UCSD-AML1 (cell line): Measurements from ENCODE around the gene SEMA3C.

ENCODE experiments used
- DNase-seq: peaks from one replicate; lab custom pipeline; 2025; ENCODE audit not compliant: unreplicated experiment; lab: John Stamatoyannopoulos, UW

Gene SEMA3C

DNA sequence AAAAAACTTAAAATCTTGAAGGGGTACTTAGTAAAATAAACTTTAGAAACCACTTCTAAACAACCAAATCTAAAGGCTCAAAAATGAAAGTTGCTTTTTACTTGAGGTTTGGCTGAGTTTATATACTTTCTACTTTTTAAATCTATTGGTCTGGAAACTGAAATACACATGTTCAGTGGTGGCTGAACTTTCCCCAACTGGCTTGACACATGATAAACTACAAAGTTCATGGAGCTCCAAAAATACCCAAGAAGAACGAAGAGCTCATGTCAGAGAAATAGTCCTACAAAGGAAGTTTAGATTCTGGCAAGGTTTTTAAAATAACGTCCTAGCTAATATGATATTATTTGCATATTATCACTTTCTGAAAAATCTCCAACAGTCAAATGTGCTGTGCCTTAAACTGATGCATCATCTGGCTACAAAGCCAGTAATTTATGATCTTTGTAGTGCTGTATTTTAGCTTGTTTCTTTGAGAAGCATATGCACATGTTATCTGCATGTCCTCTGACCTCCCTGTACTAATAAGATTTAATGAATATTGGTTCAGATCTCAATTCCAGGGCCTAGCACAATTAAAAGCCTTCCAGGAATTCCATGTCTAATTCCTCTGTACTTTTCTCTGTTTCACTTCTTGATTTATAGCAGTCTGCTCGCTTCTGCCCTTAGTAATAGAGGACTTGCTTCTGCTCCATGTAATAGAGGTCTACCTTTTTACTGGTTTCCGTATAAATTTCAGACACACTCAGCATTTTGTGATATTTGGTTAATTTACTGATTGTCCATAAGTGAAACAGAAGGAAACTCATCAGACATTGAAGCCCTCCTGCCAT is 28.2 kb downstream of the SEMA3C start:
- DNase-seq: no peak

DNA sequence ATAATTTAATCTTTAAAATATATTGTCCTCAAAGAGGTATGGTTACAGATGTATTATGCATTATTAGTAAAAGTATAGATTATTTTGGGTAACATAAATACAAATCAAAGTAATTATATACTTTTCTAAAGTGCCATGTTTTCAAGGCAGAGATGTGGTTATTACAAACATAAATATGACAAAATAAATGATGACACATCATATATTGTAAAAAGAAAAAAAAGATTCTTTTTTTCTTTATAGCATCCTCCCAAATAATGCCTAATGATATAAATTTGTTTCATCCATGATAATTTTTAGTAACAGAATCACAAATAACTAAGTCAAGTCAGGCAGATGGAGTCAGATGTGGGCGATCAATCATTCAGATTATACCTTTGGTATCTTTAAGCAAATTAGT is 29.3 kb downstream of the SEMA3C start:
- DNase-seq: no peak

DNA sequence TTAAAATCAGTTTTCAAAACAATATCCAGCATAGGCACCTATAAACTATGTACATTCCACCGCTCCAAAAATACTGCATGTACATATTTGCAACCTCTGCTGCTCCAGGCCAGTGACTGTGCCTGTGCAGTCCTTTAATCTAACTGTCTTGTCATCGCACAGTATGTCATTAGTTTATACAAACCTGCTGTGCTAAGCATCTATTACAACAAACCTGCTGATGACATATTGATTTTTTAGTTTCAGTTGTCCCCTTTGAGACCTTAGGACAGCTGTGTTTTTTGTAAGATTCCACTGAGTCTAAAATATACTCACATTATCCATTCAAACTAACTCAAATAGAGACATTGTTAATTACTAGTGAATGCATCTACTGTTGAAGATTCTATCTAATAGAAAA is 33.1 kb downstream of the SEMA3C start:
- DNase-seq: no peak

DNA sequence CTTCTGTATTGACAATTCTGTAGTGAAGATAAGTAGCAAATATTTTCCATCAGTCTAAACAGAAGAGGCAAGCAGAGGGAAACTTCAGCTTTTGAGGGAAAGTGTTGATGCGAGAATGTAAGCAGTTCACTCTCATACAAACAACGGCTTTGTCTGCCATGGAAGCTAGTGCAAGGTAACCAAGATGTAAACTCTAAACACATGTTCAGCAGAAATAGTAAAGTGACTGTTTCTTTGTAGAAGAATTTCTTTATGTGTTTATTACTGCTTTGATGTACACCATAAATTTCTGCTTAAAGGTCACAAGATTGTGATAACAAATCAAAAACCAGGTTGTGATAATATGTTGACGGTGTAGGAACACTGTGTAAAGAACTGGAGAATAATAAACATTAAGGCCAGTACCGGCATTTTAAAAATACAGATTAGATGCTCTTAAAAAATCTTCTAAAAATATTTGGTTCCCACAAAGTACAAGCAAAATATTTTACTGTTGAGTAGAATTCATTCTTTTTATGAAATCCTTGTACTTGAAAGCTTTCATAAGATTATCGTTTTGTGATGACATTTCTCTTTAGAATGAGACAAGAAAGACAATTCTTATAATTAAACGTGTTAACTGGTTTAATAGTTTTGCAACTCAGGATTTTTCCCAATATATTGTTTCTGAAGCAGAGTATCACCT is 34.2 kb downstream of the SEMA3C start:
- no peak for DNase-seq

DNA sequence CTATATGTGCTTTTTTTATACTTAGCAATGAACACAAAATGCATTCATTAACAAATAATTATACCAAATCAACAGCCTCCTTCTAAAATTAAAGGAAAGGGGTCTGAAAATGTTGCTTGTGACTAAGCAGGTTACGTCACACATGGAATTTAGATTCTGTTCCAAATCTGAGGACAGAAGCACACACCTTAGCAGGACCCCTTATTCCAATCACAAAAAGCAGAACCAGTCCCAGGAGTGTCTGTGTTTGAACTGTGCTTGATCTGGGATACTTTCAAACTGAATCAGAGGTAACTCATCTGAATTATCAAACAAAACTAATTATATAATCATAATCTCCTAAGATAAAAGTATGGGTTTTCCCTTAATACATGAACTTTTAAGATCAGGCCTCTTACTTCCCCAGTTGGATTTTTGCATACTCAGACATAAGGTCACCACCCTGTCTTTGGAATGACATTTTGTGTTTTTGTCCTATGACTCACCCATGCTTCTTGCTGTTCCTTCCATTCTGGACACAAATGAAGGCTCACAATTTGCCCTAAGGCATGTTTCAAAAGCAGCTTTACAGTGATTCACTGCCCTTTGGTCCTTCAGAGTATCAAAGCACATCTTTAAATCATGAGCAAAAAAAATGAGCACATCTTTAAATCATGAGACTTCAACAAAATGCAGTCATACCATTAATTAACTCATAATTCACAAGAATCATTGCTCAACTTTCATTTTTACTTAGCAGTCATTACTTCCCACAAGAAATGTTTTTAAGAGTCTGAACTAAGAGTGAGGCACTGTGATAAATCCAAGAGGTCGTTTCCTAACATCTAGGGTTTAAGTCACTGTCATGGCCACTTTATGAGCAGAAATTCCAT is 35.5 kb downstream of the SEMA3C start:
- DNase-seq: no peak

DNA sequence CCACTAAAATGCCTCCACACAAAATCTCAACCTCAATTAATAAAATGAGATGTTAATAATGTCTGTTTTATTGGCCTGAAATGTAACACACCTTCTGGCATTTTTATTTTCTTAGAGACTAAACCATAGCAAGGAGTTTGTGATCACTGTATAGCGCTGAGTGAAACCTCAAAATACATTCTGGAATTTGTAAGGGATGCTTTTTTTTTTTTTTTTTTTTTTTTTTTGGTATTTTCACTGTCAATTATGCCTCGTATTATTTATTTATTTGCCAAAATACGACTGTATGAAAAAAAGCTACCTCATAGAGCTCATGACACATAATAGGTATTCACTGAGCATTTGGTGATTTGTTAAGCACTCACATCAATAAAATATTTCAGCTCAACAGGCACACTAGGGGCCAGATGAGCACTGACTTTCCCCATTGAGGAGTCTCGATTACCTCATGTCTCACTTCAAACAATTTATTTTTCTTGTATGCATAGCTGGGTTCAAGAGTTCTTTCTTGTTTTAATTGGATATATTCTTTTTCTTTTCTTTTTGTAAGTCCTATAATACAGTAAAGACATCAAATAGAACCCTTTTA is 36.5 kb downstream of the SEMA3C start:
- DNase-seq: no peak

DNA sequence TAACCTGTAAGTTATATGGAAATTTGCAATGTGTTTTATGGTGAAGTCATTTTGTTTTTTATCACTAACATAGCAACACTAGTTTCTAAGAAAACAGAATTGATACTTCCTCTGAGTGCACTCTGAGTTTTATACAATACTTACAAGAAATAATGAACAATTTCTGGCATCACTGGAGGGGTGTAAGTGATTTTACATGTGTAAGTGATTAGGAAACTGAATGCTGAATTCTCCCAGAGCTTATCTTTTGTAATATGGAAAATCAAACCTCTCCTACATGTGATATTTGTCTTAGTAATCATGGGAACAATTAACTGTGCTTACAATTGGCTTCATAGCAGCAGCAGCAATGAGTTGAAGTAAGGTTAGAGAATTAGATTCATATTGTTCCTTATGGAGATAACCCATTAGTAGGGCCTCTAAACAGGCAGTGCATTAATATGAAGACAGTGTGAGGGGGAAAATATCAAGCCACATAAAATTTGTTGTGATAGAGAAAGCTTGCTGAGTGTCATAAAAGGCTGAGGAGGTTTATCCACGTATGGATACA is 37.4 kb downstream of the SEMA3C start:
- DNase-seq: no peak

DNA sequence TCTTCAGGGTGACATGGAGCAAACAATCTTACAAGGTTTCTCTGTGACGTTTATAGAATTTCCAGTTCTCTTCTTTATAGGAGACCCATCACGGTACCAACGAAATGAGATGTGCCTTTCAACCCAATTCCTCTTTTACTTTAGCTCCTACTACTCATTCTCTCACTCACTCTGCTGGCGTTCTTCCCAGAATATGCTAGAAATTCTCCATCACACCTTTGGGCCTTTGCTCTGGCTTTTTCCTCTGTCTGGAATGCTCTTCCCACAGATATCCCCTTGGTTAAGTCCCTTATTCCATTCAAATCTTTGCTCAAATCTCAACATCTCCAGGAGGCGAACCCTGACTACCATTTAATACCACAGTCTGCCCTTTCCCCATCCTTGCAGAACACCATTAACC is 39.0 kb downstream of the SEMA3C start:
- no peak for DNase-seq

DNA sequence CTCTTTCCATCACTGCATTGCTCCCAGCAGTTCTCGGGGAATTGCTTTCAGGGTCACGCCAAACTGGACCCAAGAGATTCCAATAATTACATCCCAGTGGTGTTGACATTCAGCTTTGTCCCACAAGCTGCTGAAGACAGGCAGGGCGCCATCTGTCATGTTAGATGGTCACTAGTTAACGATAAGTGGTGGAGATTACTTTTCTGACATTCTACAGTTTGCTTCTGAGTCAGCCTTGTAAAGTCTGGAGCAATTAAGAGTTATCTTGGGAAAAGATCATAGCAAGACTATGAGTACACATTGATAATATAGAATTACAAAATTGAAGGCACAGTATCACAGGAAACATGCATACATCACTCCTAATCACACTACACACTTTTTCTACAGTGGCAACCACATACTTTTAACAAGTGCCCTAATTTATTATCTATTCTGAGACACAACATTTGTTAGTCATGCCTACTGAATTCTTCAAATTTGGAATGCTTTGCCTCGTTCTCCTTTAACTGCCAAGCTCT is 41.9 kb downstream of the SEMA3C start:
- DNase-seq: no peak

DNA sequence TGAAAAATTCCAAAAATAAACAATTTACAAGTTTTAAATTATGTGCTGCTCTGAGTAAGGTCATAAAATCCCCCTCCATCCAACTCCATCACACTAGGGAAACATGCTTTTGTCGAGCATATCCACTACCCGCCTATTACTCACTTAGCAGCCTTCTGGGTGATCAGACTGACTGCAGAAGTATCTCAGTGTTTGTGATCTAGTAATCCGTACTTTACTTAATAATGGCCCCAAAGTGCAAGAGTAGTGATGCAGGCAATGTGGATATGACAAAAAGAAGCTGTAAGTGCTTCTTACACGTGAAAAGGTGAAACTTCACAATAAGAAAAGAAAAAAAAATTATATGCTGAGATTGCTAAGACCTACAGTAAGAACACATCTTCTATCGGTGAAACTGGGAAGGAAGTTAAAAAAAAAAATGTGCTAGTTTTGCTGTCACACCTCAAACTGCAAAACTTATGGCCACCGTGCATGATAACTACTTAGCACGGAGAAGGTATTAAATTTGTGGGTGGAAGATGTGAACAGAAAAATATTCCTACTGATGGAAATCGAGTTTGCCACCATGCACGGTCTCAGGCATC is 43.2 kb downstream of the SEMA3C start:
- DNase-seq: no peak

DNA sequence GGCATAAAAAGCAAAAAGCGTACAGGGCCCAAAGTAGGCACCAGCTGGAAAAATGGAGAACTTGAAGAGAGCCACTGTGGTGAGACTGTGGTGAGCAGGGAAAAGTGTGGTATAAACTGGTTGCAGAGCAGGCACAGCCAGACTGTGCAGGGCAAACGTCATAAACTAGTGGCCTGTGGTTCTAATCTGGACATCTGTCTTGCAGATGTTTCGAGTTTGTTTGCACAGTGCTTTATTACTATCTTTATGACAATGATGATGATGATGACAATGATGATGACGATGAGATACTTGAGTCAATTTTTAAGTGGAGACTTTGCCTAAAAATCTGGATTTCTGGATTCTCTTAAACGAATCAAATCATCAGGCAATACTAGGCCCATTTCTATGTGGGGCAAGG is 45.7 kb downstream of the SEMA3C start:
- DNase-seq: no peak

DNA sequence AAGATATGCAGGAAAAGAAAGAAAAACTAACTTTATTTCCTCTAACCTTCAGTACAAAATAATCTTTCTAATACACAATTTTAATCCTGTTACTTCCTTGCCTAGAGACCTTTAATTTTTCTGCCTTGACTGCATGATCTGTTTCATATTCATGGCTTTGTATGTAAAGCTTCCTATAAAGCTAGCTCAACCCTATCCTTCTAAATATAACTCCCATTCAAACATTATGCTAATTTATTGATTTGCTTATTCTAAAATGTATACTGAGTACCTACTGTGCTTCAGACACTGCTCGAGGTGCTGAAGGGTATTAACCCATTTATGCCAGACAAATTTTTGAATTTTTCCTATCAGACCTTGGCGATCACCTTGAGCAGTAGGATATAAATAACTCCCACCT is 47.6 kb downstream of the SEMA3C start:
- no peak for DNase-seq

DNA sequence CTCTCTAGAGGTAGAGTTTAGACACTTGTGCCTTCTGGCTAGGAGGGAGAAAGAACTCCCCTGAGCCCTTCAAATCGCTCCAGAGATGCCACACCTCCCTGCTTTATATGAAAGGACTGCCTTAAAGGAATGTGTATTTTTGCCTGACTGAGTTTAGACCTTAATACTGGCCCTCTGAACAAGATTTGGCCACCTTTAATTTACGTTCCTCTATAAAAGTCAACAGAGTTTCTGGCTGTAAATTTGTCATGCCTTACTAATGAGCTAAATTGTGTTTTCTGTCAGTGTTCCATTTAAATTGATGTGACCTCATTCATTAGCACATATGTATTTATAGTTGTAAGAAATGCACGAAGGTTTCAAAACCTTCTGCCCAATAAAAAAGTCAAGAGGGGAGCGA is 48.0 kb downstream of the SEMA3C start:
- DNase-seq: no peak

DNA sequence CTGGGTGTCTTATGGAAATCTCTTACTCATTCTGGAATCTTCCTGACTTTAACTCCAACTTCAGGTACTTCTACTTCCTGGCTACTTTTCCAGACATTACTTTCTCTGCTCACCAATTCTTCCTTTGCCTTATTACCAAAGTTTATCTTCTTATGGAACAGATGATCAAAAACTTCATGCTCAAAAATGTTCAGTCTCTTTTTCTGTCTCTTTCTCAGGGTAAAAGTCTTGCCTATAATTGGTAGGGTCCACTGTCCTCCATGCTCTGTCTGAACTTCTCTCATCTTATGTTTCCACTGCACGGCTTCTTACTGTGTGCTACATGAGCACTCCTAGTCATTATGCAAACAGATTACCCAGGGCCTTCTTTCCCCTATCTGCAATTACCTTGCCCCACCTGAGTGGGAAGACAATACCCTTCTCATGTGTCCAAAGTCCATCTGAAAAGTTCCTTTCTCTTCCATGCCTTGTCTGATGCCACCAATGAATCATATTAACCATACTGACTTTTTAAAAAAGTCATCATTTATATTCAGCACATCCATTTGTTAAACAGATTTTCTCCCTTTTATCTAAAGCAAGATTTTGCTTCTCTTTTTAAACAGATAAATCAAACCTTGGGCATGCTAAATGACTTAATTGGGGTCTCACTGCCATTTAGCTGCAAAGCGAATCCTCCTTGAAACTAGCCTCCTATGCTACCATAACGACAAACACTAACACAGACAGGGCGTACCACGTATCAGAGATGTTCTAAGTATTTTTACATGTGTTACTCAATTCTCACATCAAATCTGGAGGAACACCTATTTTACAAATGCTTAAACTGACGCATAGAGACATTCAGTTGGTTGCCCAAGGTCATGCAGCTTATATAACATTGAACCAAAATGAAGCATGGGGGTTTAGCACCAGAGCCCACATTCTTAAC is 48.8 kb downstream of the SEMA3C start:
- DNase-seq: no peak

DNA sequence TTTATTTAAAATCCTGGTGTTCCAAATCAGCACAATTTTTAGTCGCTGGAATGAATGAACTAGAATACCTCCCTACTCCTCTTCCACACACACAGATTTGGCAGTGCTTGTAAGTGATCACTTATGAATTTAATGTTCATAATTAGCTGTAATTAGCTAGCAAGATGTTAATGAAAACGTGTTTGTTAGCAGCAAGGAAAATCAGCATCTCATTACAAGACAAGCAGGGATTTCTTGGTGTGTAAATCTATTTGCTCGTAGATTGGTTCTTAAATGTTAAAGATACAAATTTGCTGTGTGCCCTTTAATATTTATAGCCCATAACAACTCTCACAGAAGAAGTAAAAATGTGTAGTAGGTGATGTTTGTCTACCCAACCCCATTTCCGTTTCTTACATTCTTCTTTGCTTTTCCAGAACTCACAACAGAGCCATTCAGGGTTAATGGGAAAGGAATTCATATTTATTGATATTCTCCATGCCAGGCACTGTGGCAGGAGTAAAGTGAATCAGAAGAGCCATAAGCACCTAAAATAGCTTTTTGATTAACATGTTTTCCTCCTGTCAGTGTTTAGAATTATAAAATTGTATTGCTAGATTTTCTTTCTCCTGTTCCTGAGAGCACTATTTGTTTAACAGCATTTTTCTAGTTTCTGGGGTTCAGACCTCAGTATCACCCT is 49.6 kb downstream of the SEMA3C start:
- DNase-seq: no peak

DNA sequence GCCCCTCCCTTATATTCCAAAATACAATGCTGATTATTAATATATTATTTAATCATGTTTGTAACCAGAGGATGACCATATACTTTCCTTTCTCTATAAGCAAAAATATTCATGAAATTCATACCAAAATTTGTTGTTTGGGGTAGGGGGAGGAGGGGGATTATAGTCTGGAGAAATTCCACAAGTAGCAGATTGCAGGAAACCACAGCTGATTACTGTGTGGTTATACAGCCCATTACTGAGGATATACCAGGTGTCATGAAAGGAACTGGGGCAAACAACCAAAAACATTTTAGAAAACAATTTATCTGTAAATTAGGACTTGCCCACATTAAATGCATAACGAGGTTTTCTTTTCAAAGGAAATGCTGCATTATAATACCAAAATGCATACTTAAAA is 50.3 kb downstream of the SEMA3C start:
- DNase-seq: no peak

DNA sequence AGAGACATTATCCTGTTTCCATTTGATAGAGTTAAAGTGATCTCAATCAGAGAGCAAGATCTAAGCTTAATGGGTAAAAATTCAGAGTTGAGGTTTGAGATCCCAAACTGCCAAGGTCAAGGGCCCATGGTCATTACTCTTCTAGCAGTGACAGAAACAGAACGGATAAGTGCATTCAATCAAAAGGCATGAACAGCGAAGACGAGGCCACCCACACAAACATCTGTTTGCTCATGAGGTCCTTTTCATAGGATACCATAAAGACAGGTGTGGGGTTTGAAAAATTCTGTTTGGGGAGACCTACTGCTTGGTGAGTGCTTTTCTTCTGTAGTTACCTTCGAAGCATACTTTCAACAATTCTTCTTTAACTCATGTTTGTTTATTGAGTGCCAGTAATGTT is 58.3 kb downstream of the SEMA3C start:
- no peak for DNase-seq

DNA sequence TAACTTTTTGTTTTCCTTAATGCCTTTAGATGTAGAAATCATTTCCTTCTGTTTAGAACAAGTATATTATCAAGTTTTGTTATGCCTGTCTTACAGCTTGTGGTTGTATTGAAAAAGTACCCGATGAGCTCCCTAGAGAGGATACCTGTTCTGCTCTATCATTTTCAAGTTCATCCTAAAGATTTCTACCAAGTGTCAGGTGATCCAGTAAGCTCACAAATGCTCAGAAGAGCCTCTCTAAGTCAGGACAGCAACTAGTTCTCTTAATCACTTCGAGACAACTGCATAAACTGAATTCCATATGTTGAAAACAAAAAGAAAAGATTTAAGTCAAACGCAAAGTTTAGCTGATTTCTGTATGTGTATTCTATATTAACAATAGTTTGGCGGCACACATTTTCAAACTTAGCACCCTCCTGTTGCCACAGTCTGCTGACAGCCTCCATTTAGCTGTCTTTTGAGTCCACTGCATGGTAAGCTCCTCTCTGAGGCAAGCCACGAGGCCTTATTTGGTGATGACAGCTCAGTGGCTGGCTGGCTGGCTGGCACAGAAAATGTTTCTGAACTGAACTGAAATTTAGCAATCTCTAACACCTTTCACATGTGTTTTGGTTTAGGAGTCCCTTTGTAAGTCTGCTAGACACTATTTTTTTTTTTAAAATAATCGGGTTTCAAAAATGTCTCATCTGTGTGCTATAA is 59.4 kb downstream of the SEMA3C start:
- no peak for DNase-seq
